Activated CD4-positive, alpha-beta T cell treated with anti-CD3 and anti-CD28 coated beads for 36 hours (primary cell): ENCODE results near the gene DNAJB11. TPM values are rescaled to one million over a fixed set of nuclear protein-coding genes. Genes with fewer than 3 reads are reported as not detected.

Experiments
- ATAC-seq: fragments of 200-7000 bp; cut with Tn5 transposase; one replicate; pipeline ENCODE4 v1.10.0; 2021; ENCODE audit warnings: mild to moderate bottlenecking, moderate library complexity
- CTCF ChIA-PET: fragments of 350-600 bp; sonication (Branson Sonifier 250); formaldehyde crosslinking; loops from one replicate; lab custom pipeline; 2021; ENCODE audit warnings: antibody characterized with exemption; lab: Charles Lee
- POLR2A ChIA-PET: fragments of 350-600 bp; sonication (Branson Sonifier 250); formaldehyde crosslinking; loops from one replicate; lab custom pipeline; 2021; ENCODE audit warnings: antibody characterized with exemption, inconsistent platforms; lab: Charles Lee
- DNase-seq: peaks from one replicate; pipeline ENCODE4 v3.0.0-alpha.2; 2020
- H3K27ac Mint-ChIP-seq: one replicate; pipeline ENCODE4 v1.8.0; 2021; ENCODE audit warnings: mixed read lengths
- H3K27me3 Mint-ChIP-seq: one replicate; pipeline ENCODE4 v1.8.0; 2021; ENCODE audit warnings: mixed read lengths
- H3K36me3 Mint-ChIP-seq: one replicate; pipeline ENCODE4 v1.8.0; 2021; ENCODE audit warnings: low read depth, mixed read lengths
- H3K4me1 Mint-ChIP-seq: one replicate; pipeline ENCODE4 v1.8.0; 2021; ENCODE audit warnings: mixed read lengths
- H3K4me3 Mint-ChIP-seq: one replicate; pipeline ENCODE4 v1.8.0; 2021; ENCODE audit warnings: mild to moderate bottlenecking, moderate library complexity, mixed read lengths
- H3K9me3 Mint-ChIP-seq: one replicate; pipeline ENCODE4 v1.8.0; 2021; ENCODE audit warnings: low read depth, mixed read lengths
- intact Hi-C, 2 experiments: fragments of 100-400 bp; cut with DNase I in 1 of 2; cut with micrococcal nuclease in 1 of 2; formaldehyde crosslinking; loops; one replicate each; pipeline versions ENCODE4 v1.14.2 to v1.15.1; 2022 to 2024; cut with DNase I, micrococcal nuclease
- total RNA-seq, 2 experiments: library from RNA; stranded (reverse); gene quantifications; one replicate each; pipeline ENCODE4 v1.2.3, GENCODE V29; 2021

The DNAJB11 gene
- total RNA-seq, 2 experiments from 2014 or later: 30.9 to 36.6 TPM

DNA sequence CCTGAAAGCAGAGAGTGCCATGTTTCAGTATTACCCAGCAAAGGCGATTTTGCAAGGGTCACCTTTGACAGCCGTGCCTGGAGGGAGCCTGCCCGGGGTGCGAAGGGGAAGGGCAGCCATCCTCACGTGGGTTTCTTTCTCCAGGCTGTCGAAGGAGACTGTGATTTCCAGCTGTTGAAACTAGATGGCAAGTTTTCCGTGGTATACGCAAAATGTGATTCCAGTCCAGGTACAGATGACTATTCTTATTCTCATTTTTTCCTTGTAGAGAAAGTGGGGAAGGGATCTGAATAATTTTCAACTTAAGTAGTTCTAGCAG is 45.7 kb downstream of the DNAJB11 start:
- H3K9me3 Mint-ChIP-seq: no peaks in the 10 kb centered on the region
- ChIA-PET POLR2A (interaction anchor here (0.7 to 1.7 kb wide), 3 partner anchors 31 to 182 kb away, joined by 3 to 21 read pairs (median 4); partner anchors contain the start of gene EIF4A2), CTCF (interaction anchor here (0.7 to 5.7 kb wide), 51 partner anchors 8 to 1103 kb away, joined by 3 to 90 read pairs (median 4); partner anchors contain the start of genes CRYGS, DNAJB11, RFC4 and RPL39L)
- peaks cover 23% of the 10 kb centered on the region for H3K4me1 Mint-ChIP-seq
- peaks cover 25% of the 10 kb centered on the region for H3K27me3 Mint-ChIP-seq
- H3K36me3 Mint-ChIP-seq: no peaks in the 10 kb centered on the region
- intact Hi-C loops: loop anchor here (2.0 to 10.0 kb wide), 8 partner anchors 75 to 954 kb away; partner anchors contain the start of genes EIF4A2 (in 1 of the 2), ETV5 (in 1 of the 2) and RFC4 (in 1 of the 2)
- peak overlapping the region; percentile 11 for H3K27ac Mint-ChIP-seq
- ATAC-seq (no peak), DNase-seq (no peak)
- no peak overlapping the region for H3K4me3 Mint-ChIP-seq

DNA sequence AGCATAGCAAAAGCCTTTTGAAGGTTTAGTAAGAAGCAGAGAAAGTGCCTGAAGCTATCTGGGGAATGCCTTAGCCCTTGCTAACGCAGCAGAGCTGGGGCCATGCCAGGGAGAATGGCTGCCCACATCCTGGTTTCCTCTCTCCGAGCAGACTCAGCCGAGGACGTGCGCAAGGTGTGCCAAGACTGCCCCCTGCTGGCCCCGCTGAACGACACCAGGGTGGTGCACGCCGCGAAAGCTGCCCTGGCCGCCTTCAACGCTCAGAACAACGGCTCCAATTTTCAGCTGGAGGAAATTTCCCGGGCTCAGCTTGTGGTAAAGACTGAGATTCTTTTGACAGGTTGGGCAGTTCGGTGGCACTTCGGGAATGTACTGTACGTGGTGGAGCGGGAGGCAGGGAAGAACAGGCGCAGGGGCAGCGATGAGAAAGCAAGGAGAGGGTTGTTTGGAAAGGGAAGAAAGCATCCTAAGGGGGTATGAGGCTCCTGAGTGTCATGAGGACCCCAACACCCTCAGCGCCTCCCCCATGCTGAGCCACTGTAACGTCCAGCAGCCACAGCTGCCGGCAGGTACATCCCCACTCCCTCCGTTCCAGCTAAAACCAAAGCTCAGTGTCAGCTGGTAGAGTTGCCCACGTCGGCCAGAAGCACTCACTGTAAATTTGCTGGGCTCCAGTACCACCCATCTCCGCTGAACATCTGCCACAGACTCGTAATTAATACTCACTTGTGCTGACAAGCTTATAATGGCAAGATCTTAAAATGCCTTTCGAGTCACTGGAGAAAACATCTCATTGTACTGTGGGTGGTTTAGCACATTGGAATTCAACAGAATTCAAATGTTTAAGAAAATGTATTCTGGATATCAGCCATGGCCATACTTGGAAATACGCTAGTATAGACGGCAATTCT is 46.8 kb downstream of the DNAJB11 start:
- intact Hi-C loops: loop anchor here (1.0 to 10.0 kb wide), 11 partner anchors 76 to 955 kb away; partner anchors contain the start of genes EIF4A2 (in 1 of the 2), ETV5 (in 1 of the 2) and RFC4 (in 1 of the 2)
- DNase-seq (peak; percentile 95), ATAC-seq (peak; percentile 96)
- H3K9me3 Mint-ChIP-seq: no peaks in the 10 kb centered on the region
- peak overlapping the region; percentile 32 for H3K4me3 Mint-ChIP-seq
- H3K27ac Mint-ChIP-seq: peak overlapping the region; percentile 11
- H3K27me3 Mint-ChIP-seq: peaks cover 26% of the 10 kb centered on the region
- ChIA-PET CTCF (interaction anchor here (0.5 to 5.7 kb wide), 75 partner anchors 9 to 1407 kb away, joined by 3 to 90 read pairs (median 4); partner anchors contain the start of genes CRYGS, DNAJB11, RFC4 and RPL39L), POLR2A (interaction anchor here (0.6 to 1.7 kb wide), 9 partner anchors 30 to 706 kb away, joined by 3 to 21 read pairs (median 3); partner anchors contain the start of genes DNAJB11 and EIF4A2)
- peaks cover 23% of the 10 kb centered on the region for H3K4me1 Mint-ChIP-seq
- H3K36me3 Mint-ChIP-seq: no peaks in the 10 kb centered on the region

DNA sequence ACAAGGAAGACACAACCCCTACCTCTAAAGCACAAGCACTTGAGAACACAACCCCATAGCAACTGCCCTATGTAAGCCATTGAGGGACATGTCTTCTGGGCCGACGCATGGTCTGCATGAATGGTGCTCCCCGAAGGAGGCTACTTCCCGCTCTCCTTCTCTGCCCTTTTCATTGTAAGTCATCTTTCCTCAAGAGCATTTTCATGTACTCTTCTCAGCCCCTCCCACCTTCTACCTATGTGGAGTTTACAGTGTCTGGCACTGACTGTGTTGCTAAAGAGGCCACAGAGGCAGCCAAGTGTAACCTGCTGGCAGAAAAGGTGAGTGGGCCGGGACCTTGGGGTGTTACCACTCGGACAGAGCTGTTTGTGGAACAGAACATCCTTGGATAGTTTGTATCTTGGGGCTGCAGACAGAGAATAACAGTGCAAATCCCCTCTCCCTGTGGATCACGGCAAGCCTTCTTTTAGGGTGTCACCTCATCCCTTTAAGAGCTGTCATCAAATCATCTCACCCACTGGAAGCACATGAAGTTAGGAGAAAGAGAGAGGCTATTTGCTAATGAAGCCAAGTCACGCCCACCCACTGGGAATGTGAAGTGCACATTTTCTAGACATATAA is 47.9 kb downstream of the DNAJB11 start:
- Mint-ChIP-seq H3K4me3 (no peak overlapping the region), H3K4me1 (peaks cover 23% of the 10 kb centered on the region), H3K9me3 (no peaks in the 10 kb centered on the region), H3K36me3 (no peaks in the 10 kb centered on the region), H3K27me3 (peaks cover 26% of the 10 kb centered on the region), H3K27ac (no peak overlapping the region)
- CTCF ChIA-PET: interaction anchor here (0.6 to 5.7 kb wide), 11 partner anchors 8 to 727 kb away, joined by 3 to 90 read pairs (median 22); partner anchors contain the start of gene CRYGS
- POLR2A ChIA-PET: no interaction called here
- ATAC-seq: no peak
- intact Hi-C loops: loop anchor here (5.0 to 10.0 kb wide), 6 partner anchors 164 to 956 kb away; partner anchors contain the start of genes EIF4A2 (in 1 of the 2), ETV5 (in 1 of the 2) and RFC4 (in 1 of the 2)
- no peak for DNase-seq

DNA sequence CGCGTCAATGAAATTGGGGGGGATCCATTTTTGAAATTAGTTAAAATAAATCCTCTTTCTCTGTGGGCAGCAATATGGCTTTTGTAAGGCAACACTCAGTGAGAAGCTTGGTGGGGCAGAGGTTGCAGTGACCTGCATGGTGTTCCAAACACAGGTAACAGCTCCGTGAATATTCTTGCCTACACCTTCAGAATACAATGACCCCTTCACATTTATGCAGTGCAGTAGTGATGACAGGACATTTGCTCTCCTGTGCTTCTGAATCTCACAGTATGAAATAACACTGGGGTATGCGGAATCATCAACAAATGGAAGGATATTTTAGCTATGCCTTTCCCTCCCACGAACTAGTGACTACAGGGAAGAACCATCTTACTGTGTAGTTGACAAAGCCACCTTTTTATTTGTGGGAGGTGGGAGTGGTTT is 49.3 kb downstream of the DNAJB11 start:
- no peaks in the 10 kb centered on the region for H3K9me3 Mint-ChIP-seq
- intact Hi-C loops: loop anchor here (5.0 to 10.0 kb wide), 6 partner anchors 163 to 957 kb away; partner anchors contain the start of genes EIF4A2 (in 1 of the 2), ETV5 (in 1 of the 2) and RFC4 (in 1 of the 2)
- ATAC-seq (no peak), DNase-seq (no peak)
- ChIA-PET CTCF (interaction anchor here (0.7 kb wide), 1 partner anchor 35 kb away, joined by 3 read pairs; no protein-coding TSS in a partner anchor), POLR2A (no interaction called here)
- H3K4me3 Mint-ChIP-seq: no peak overlapping the region
- H3K36me3 Mint-ChIP-seq: no peaks in the 10 kb centered on the region
- peaks cover 23% of the 10 kb centered on the region for H3K27me3 Mint-ChIP-seq
- no peak overlapping the region for H3K27ac Mint-ChIP-seq
- H3K4me1 Mint-ChIP-seq: peaks cover 17% of the 10 kb centered on the region

DNA sequence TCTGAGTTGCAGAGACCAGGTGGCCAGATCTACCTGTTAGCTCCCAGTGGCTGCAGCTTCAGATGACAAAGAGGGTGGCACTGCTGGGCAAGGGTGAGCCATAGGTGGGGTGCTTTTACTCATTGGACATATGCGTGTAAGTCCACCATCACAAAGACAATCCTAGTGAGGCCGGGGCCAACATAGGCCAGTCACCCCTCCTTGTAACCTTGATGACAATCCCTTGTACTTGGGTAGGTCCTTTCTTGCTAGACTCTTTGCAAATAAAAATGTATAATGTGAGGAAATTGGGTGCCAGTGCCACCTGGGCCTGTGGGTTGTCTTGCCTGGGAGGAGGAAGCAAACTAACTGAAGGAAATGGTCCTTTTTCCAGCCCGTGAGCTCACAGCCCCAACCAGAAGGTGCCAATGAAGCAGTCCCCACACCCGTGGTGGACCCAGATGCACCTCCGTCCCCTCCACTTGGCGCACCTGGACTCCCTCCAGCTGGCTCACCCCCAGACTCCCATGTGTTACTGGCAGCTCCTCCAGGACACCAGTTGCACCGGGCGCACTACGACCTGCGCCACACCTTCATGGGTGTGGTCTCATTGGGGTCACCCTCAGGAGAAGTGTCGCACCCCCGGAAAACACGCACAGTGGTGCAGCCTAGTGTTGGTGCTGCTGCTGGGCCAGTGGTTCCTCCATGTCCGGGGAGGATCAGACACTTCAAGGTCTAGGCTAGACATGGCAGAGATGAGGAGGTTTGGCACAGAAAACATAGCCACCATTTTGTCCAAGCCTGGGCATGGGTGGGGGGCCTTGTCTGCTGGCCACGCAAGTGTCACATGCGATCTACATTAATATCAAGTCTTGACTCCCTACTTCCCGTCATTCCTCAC is 49.9 kb downstream of the DNAJB11 start:
- no peaks in the 10 kb centered on the region for H3K36me3 Mint-ChIP-seq
- H3K4me3 Mint-ChIP-seq: no peak overlapping the region
- H3K27me3 Mint-ChIP-seq: peaks cover 21% of the 10 kb centered on the region
- ATAC-seq (no peak), DNase-seq (no peak)
- peaks cover 15% of the 10 kb centered on the region for H3K4me1 Mint-ChIP-seq
- no peaks in the 10 kb centered on the region for H3K9me3 Mint-ChIP-seq
- H3K27ac Mint-ChIP-seq: no peak overlapping the region
- ChIA-PET CTCF (interaction anchor here (0.7 kb wide), 2 partner anchors 36 to 72 kb away, joined by 3 read pairs; no protein-coding TSS in a partner anchor), POLR2A (no interaction called here)
- intact Hi-C loops: no loop called here

DNA sequence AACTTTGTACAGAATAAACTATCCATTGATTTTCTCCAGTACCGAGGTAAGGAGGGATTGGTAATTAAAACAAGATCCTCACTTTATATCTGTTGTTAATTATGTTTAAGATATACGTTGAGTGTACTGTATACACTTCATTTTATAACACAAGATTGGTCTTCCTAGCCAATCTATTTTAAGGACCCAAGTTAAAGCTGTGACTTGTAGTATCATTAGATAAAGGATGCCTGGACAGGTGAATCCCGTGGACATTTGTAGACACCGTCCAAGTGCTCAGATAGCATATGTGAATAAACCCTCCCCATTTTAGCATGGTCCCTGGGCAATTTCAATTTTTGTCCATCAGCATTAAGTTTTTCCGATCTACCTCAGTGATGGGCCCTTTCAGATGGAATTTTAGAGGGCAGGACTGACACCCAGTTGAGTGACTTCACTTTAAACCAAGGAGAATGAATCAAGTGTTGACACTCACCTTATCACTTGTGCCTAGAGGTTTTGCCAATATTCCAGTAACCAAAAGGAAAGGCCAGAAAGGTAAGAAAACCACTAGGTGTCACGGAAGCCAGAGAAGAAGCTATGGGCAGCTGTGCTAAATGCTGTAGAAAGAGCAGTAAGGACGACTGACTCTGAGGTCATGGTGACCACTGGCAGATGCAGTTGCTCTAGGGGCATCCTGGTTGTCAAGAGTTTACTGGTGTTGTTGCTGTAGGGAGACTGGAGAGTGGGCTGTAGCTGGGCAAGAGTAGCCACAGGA is 51.6 kb downstream of the DNAJB11 start:
- ChIA-PET CTCF (interaction anchor here (0.7 to 0.8 kb wide), 2 partner anchors 10 to 597 kb away, joined by 3 read pairs; no protein-coding TSS in a partner anchor), POLR2A (no interaction called here)
- H3K36me3 Mint-ChIP-seq: no peaks in the 10 kb centered on the region
- no peak overlapping the region for H3K27ac Mint-ChIP-seq
- H3K4me1 Mint-ChIP-seq: peaks cover 4% of the 10 kb centered on the region
- no peak overlapping the region for H3K4me3 Mint-ChIP-seq
- no peak for ATAC-seq
- intact Hi-C loops: no loop called here
- H3K9me3 Mint-ChIP-seq: no peaks in the 10 kb centered on the region
- no peak for DNase-seq
- peaks cover 21% of the 10 kb centered on the region for H3K27me3 Mint-ChIP-seq

DNA sequence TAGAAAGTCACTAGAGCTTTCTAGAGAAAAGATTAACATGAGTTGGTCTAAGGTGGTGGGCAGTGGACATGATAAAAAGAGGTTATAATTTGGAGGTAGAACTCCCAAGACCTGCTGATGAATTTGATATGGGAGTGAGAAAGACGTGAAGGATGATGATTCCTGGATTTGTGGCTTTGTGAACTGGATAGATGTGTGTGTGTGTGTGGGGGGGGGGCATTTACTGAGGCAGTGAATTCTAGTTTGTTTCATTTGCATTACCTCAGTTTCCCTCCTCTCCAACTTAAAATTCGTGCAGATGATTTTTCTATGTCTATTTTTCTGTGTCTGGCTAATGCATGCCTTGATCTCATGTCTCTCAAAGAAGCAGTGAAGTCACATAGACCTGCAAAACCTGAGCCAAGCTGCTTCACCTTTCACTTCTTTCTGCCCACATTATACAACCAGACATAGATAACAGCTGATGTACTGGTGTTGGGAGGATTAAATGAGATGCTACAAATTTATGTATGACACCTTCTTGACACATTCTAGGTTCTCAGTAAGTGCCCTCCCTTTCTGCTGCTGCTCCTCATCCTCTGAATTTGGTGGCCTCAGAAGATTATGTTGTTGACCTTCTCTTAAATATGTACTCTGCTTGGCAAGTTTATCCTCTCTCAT is 52.3 kb downstream of the DNAJB11 start:
- DNase-seq: no peak
- CTCF ChIA-PET: interaction anchor here (0.8 to 2.2 kb wide), 2 partner anchors 9 to 11 kb away, joined by 3 to 20 read pairs; partner anchors contain the start of gene AHSG
- no peak overlapping the region for H3K27ac Mint-ChIP-seq
- peaks cover 17% of the 10 kb centered on the region for H3K27me3 Mint-ChIP-seq
- POLR2A ChIA-PET: no interaction called here
- ATAC-seq: no peak
- H3K9me3 Mint-ChIP-seq: no peaks in the 10 kb centered on the region
- intact Hi-C loops: no loop called here
- no peaks in the 10 kb centered on the region for H3K4me1 Mint-ChIP-seq
- H3K36me3 Mint-ChIP-seq: no peaks in the 10 kb centered on the region
- H3K4me3 Mint-ChIP-seq: no peak overlapping the region

DNA sequence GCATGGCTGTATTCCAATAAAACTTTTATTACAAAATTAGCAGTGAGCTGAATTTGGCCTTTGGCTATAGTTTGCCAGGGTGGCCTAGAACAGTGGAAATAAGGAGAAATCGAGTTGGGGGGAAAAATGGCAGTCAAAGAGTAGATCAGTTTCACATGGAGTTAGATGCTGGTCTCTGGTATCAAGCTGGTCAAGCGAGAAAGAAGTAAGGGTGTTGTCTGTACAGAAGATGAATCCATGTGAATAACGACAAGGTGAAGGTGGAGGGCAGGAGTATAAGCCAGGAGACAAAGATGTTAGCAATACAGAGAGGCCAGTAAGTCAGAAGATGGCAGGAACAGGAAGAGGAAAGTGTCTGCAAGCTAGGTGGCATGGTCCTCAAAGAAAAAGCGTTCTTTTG is 54.1 kb downstream of the DNAJB11 start:
- Mint-ChIP-seq H3K9me3 (no peaks in the 10 kb centered on the region), H3K27me3 (peaks cover 9% of the 10 kb centered on the region), H3K27ac (no peak overlapping the region), H3K36me3 (no peaks in the 10 kb centered on the region), H3K4me1 (no peaks in the 10 kb centered on the region), H3K4me3 (no peak overlapping the region)
- ATAC-seq (no peak), DNase-seq (no peak)
- intact Hi-C loops: no loop called here
- ChIA-PET POLR2A (no interaction called here), CTCF (interaction anchor here (2.2 kb wide), 1 partner anchor 10 kb away, joined by 20 read pairs; the partner anchor contains the start of gene AHSG)

DNA sequence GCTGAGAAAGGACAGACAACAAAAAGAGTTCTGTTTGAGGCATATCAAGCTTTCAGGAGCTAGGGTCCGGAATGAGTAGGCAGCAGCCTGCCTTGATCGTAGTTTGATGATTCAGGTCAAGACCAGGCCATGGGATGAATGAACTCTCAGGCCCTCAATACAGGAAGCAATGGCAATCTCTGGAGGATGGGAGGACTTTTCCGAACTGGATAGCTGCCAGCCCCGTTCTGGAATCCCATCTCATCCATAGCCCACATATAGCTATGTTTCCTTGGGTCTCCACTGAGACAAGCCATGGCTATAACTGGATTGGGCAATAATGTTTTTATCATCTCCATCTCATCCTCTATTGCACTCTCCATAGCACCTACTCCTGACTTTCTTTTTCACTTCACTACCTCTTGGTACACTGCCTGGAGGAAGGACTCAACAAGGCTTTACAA is 55.1 kb downstream of the DNAJB11 start:
- ChIA-PET CTCF (interaction anchor here (0.7 to 2.3 kb wide), 3 partner anchors 9 to 647 kb away, joined by 3 to 30 read pairs (median 3); no protein-coding TSS in a partner anchor), POLR2A (no interaction called here)
- H3K4me1 Mint-ChIP-seq: no peaks in the 10 kb centered on the region
- no peak overlapping the region for H3K4me3 Mint-ChIP-seq
- intact Hi-C loops: no loop called here
- H3K9me3 Mint-ChIP-seq: no peaks in the 10 kb centered on the region
- H3K27ac Mint-ChIP-seq: no peak overlapping the region
- DNase-seq (no peak), ATAC-seq (no peak)
- no peaks in the 10 kb centered on the region for H3K36me3 Mint-ChIP-seq
- peaks cover 10% of the 10 kb centered on the region for H3K27me3 Mint-ChIP-seq
